IMR-90 (cell line): ENCODE results near the gene AIDA. TPM values are rescaled to one million over a fixed set of nuclear protein-coding genes. Genes with fewer than 3 reads are reported as not detected.

ENCODE experiments used
- ATAC-seq: fragments of 200-7000 bp; cut with Tn5 transposase; 2 replicates; pipeline ENCODE4 v1.9.1; 2020; ENCODE audit warnings: low read depth, mild to moderate bottlenecking, moderate library complexity
- BruUV-seq: library from RNA; stranded (reverse); fragments of 400-500 nt; replicated peaks from 2 replicates; lab custom pipeline; 2021; lab: Mats Ljungman, UMichigan
- CTCF ChIA-PET: fragments of 300-600 bp; formaldehyde crosslinking; extraction: SDS; loops from one replicate; lab custom pipeline; 2021; ENCODE audit warnings: antibody characterized with exemption; lab: Yijun Ruan, JAX
- POLR2A ChIA-PET: fragments of 300-600 bp; sonication (Branson Sonifier 250); formaldehyde crosslinking; loops from one replicate; lab custom pipeline; 2022; ENCODE audit warnings: antibody characterized with exemption; ENCODE audit not compliant: unreplicated experiment; lab: Charles Lee
- DNase-seq: peaks from one replicate; pipeline ENCODE4 v3.0.0; 2013
- H2AFZ ChIP-seq: replicated peaks from 2 replicates; pipeline ENCODE3; 2013; ENCODE audit warnings: low read length, mild to moderate bottlenecking; ENCODE audit not compliant: poor library complexity
- H2AK5ac ChIP-seq: 2 replicates; pipeline ENCODE4 v1.6.1; 2013; ENCODE audit warnings: low read depth, low read length, inconsistent platforms
- H2AK9ac ChIP-seq: replicated peaks from 2 replicates; pipeline ENCODE3; 2013; ENCODE audit warnings: mild to moderate bottlenecking, low read depth, low read length, moderate library complexity; ENCODE audit not compliant: poor library complexity
- H2BK120ac ChIP-seq: 2 replicates; pipeline ENCODE4 v1.6.1; 2013; ENCODE audit warnings: low read depth, low read length, inconsistent platforms
- H2BK15ac ChIP-seq: 3 replicates; pipeline ENCODE4 v1.6.1; 2013; ENCODE audit warnings: low read depth, low read length, inconsistent platforms
- H2BK20ac ChIP-seq: 2 replicates; pipeline ENCODE4 v1.6.1; 2013; ENCODE audit warnings: low read depth, mild to moderate bottlenecking, inconsistent platforms, low read length, moderate library complexity
- H2BK5ac ChIP-seq: 2 replicates; pipeline ENCODE4 v1.6.1; 2013; ENCODE audit warnings: mild to moderate bottlenecking, low read depth, low read length, inconsistent platforms; ENCODE audit not compliant: poor library complexity, severe bottlenecking
- H3K14ac ChIP-seq: replicated peaks from 2 replicates; pipeline ENCODE4 v1.6.1; 2013; ENCODE audit warnings: low read depth, low read length, inconsistent platforms
- H3K18ac ChIP-seq: 2 replicates; pipeline ENCODE4 v1.6.1; 2013; ENCODE audit warnings: low read depth, low read length, control low read depth
- H3K23ac ChIP-seq: 2 replicates; pipeline ENCODE4 v1.6.1; 2013; ENCODE audit warnings: low read depth, low read length, inconsistent platforms
- H3K27ac ChIP-seq: 2 replicates; pipeline ENCODE4 v1.5.1; 2013; ENCODE audit warnings: mild to moderate bottlenecking, control low read depth, low read length; ENCODE audit not compliant: insufficient read depth
- H3K27me3 ChIP-seq: 2 replicates; pipeline ENCODE4 v1.6.1; 2013; ENCODE audit warnings: low read length; ENCODE audit not compliant: control insufficient read depth, insufficient read depth
- H3K36me3 ChIP-seq: 2 replicates; pipeline ENCODE4 v1.6.1; 2013; ENCODE audit warnings: low read length, mixed read lengths; ENCODE audit not compliant: control insufficient read depth, insufficient read depth
- H3K4ac ChIP-seq: 2 replicates; pipeline ENCODE4 v1.6.1; 2013; ENCODE audit warnings: low read depth, low read length, inconsistent platforms
- H3K4me1 ChIP-seq: 2 replicates; pipeline ENCODE4 v1.6.1; 2013; ENCODE audit warnings: low read length, mixed read lengths; ENCODE audit not compliant: control insufficient read depth, insufficient read depth
- H3K4me2 ChIP-seq: 2 replicates; pipeline ENCODE4 v1.6.1; 2013; ENCODE audit warnings: low read depth, mild to moderate bottlenecking, control low read depth, low read length, moderate library complexity
- H3K4me3 ChIP-seq: 2 replicates; pipeline ENCODE4 v1.5.1; 2013; ENCODE audit warnings: low read depth, mild to moderate bottlenecking, control low read depth, low read length, moderate library complexity; ENCODE audit not compliant: insufficient read depth
- H3K56ac ChIP-seq: 2 replicates; pipeline ENCODE4 v1.6.1; 2013; ENCODE audit warnings: low read length, inconsistent platforms; ENCODE audit not compliant: insufficient read depth; ENCODE audit errors: extremely low read depth
- H3K79me1 ChIP-seq, 2 experiments: 2 replicates each; pipeline ENCODE4 v1.6.1; 2013; ENCODE audit warnings: low read length in 2 of 2, inconsistent platforms in 1 of 2, low read depth in 1 of 2
- H3K9ac ChIP-seq: 2 replicates; pipeline ENCODE4 v1.6.1; 2013; ENCODE audit warnings: low read depth, low read length, control low read depth
- H3K9me1 ChIP-seq: 2 replicates; pipeline ENCODE4 v1.6.1; 2013; ENCODE audit warnings: low read length, inconsistent platforms; ENCODE audit not compliant: insufficient read depth
- H3K9me3 ChIP-seq: 2 replicates; pipeline ENCODE4 v1.6.1; 2013; ENCODE audit warnings: low read length; ENCODE audit not compliant: control insufficient read depth, insufficient read depth
- H4K20me1 ChIP-seq: 2 replicates; pipeline ENCODE4 v1.6.1; 2013; ENCODE audit warnings: low read length, inconsistent platforms; ENCODE audit not compliant: insufficient read depth
- H4K5ac ChIP-seq: 2 replicates; pipeline ENCODE4 v1.6.1; 2013; ENCODE audit warnings: mild to moderate bottlenecking, low read depth, low read length, control low read depth
- H4K8ac ChIP-seq, 2 experiments: 2 replicates each; pipeline ENCODE4 v1.6.1; 2013; ENCODE audit warnings: low read depth in 2 of 2, low read length in 2 of 2, control low read depth in 1 of 2, inconsistent platforms in 1 of 2
- H4K91ac ChIP-seq: 2 replicates; pipeline ENCODE4 v1.6.1; 2013; ENCODE audit warnings: low read depth, low read length, inconsistent platforms; ENCODE audit not compliant: insufficient read depth
- CHD1 ChIP-seq: IDR thresholded peaks from 2 replicates; pipeline ENCODE4 v1.6.1; 2012; ENCODE audit warnings: low read depth, low read length, improper control_type of control experiment
- CTCF ChIP-seq: conservative IDR thresholded peaks from 2 replicates; pipeline ENCODE4 v1.5.1; 2012; ENCODE audit warnings: mild to moderate bottlenecking, low read depth, low read length, improper control_type of control experiment
- ELK1 ChIP-seq: fragments of 150-350 bp; IDR thresholded peaks from 2 replicates; pipeline ENCODE4 v1.6.1; 2016; ENCODE audit warnings: low read depth, mild to moderate bottlenecking, low read length, moderate library complexity, borderline replicate concordance
- FOS ChIP-seq: fragments of 150-350 bp; IDR thresholded peaks from 2 replicates; pipeline ENCODE4 v1.6.1; 2016; ENCODE audit warnings: low read depth, low read length
- MAFK ChIP-seq: IDR thresholded peaks from 2 replicates; pipeline ENCODE4 v1.6.1; 2012; ENCODE audit warnings: low read depth, low read length, improper control_type of control experiment
- MXI1 ChIP-seq: IDR thresholded peaks from 2 replicates; pipeline ENCODE4 v1.6.1; 2012; ENCODE audit warnings: low read depth, mild to moderate bottlenecking, low read length, moderate library complexity, borderline replicate concordance
- RAD21 ChIP-seq: IDR thresholded peaks from 2 replicates; pipeline ENCODE4 v1.6.1; 2012; ENCODE audit warnings: low read length, improper control_type of control experiment
- RCOR1 ChIP-seq: IDR thresholded peaks from 2 replicates; pipeline ENCODE4 v1.6.1; 2012; ENCODE audit warnings: mild to moderate bottlenecking, low read length, improper control_type of control experiment; ENCODE audit not compliant: insufficient replicate concordance
- RFX5 ChIP-seq: IDR thresholded peaks from 2 replicates; pipeline ENCODE4 v1.8.0; 2012; ENCODE audit warnings: low read depth, mild to moderate bottlenecking, low read length, moderate library complexity
- SMC3 ChIP-seq: fragments of 150-350 bp; IDR thresholded peaks from 2 replicates; pipeline ENCODE4 v1.6.1; 2016; ENCODE audit warnings: low read depth, mild to moderate bottlenecking, antibody characterized with exemption, low read length, moderate library complexity
- USF2 ChIP-seq: fragments of 150-350 bp; IDR thresholded peaks from 2 replicates; pipeline ENCODE4 v1.6.1; 2017; ENCODE audit warnings: mild to moderate bottlenecking, antibody characterized with exemption, low read length, low read depth
- WGBS, 2 experiments: methylation state at CpG; one replicate each; pipeline versions ENCODE4 v1.1.5 to v1.1.7; 2013; ENCODE audit warnings: missing lambda C conversion rate in 2 of 2; ENCODE audit not compliant: insufficient read length in 1 of 2; ENCODE audit errors: extremely low coverage in 2 of 2; 5-methylcytosine and 5-hydroxymethylcytosine counted together
- dilution Hi-C: fragments of 300-500 bp; cut with HindIII; formaldehyde crosslinking; loops from one replicate; pipeline ENCODE4 v1.14.3; 2018; ENCODE audit warnings: low sequenced_read_pairs; ENCODE audit not compliant: unreplicated experiment
- in situ Hi-C: fragments of 300-500 bp; cut with MboI; formaldehyde crosslinking; loops from 3 replicates; pipeline ENCODE4 v1.14.3; 2019; ENCODE audit warnings: low sequenced_read_pairs, inconsistent platforms, mixed read lengths
- intact Hi-C: fragments of 100-400 bp; cut with micrococcal nuclease; formaldehyde crosslinking; loops from 2 replicates; pipeline ENCODE4 v1.10.0; 2022
- polyA plus RNA-seq, 3 experiments: library from polyadenylated mRNA; depleted of rRNA; stranded (reverse); fragments of >200 nt; gene quantifications; 2 replicates each; pipeline ENCODE4 v1.2.3, GENCODE V29; 2012; ENCODE audit warnings: low replicate concordance in 1 of 3
- total RNA-seq: library from RNA; depleted of rRNA; stranded (reverse); fragments of >200 nt; gene quantifications from 2 replicates; pipeline ENCODE4 v1.2.3, GENCODE V29; 2012

AIDA gene
- total and polyA plus RNA-seq, 2 of the 4 experiments (the other 2 are of a cell fraction): 47.9 to 48.6 TPM

DNA sequence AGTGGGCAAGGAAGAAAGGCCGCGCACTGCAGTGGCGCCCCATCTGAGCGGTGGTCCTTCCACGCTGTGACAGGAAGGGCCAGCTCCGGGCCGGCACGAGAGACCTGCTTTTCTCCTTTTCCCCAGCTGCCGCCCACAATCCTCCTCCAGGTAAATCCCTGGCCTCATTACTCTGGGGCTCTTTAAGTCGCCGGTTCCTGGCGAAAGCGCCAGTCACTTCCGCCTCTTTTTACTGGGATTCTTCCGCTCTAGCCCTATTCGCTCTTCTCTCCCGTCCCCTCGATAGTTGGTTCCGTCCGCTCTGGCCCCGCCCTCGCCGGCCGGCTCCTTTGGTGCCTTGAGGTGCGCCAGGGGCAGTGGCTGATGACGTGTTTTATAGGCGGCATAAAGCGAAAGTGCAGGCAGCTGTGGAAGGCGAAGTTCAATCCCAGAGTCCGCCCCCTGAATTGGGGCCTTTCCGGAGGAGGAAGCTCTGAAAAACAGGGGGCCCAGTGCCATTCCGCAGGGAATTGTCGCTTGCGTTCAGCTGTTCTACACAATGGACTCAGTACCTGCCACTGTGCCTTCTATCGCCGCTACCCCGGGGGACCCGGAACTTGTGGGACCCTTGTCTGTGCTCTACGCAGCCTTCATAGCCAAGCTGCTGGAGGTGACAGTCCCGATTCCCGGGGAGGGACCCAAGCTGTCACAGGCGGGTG, 68.2 kb downstream of the AIDA start (continued):
- peak; percentile 49; the same call in 1 of the 2 replicates for TF ChIP-seq MXI1
- no peak; the same call in 1 of the 2 replicates for TF ChIP-seq CHD1
- no peak for TF ChIP-seq MAFK

GRCh38 chr1:222643606-222643937, 68.7 kb downstream of the AIDA start:
- Histone ChIP-seq H4K91ac (peak overlapping the region; percentile 85), H2AK9ac (peak overlapping the region; percentile 89), H3K4me2 (peak overlapping the region; percentile 83), H3K18ac (peak overlapping the region; percentile 11; the same call in 1 of the 2 replicates), H2AFZ (peak overlapping the region; percentile 97), H3K23ac (peak overlapping the region; percentile 84), H3K4me3 (peak overlapping the region; percentile 80), H3K4ac (peak overlapping the region; percentile 93), H2BK5ac (peak overlapping the region; percentile 88), H4K8ac (peak overlapping the region; percentile 88 to 99), H3K9ac (peak overlapping the region; percentile 73), H4K5ac (peak overlapping the region; percentile 70), H4K20me1 (no peaks in the 10 kb centered on the region), H3K27ac (peak overlapping the region; percentile 83), H3K9me3 (no peaks in the 10 kb centered on the region), H3K79me1 (peaks cover 15 to 16% of the 10 kb centered on the region in 2 experiments), H3K9me1 (no peaks in the 10 kb centered on the region), H2BK15ac (no peak overlapping the region), H3K4me1 (0 out of 2 replicates have a peak, but pooled peaks cover 1% of the 10 kb centered on the region), H3K27me3 (no peaks in the 10 kb centered on the region), H2AK5ac (peak overlapping the region; percentile 37; the same call in 1 of the 2 replicates), H3K56ac (peak overlapping the region; percentile 54), H2BK120ac (peak overlapping the region; percentile 53), H2BK20ac (no peak overlapping the region), H3K36me3 (no peaks in the 10 kb centered on the region; the same call in 1 of the 2 replicates), H3K14ac (peak overlapping the region; percentile 95)
- intact Hi-C loops (no loop called here), in situ Hi-C loops (loop anchor here (25.0 kb wide), 2 partner anchors 906 to 1181 kb away; partner anchors contain the start of gene DUSP10), dilution Hi-C loops (no loop called here)
- peak; percentile 66 for ATAC-seq
- ChIA-PET CTCF (interaction anchor here (0.9 kb wide), 1 partner anchor 9 kb away, joined by 3 read pairs; no protein-coding TSS in a partner anchor), POLR2A (interaction anchor here (0.5 to 0.6 kb wide), 2 partner anchors 12 to 41 kb away, joined by 3 to 7 read pairs; no protein-coding TSS in a partner anchor)
- DNase-seq: no peak
- no TSS peak for BruUV-seq
- 0% methylated on average over 2 of the region's 10 CpGs; no CpG with 5 or more reads in 1 of the 2 experiments for WGBS, 2 experiments
- TF ChIP-seq FOS: no peak
- no peak for TF ChIP-seq RCOR1
- TF ChIP-seq RFX5: no peak
- no peak for TF ChIP-seq USF2
- TF ChIP-seq MXI1: no peak
- TF ChIP-seq CTCF: no peak
- no peak for TF ChIP-seq RAD21
- TF ChIP-seq ELK1: no peak
- TF ChIP-seq CHD1: no peak
- no peak for TF ChIP-seq SMC3
